HepG2 (cell line): ENCODE data around the gene RBCK1. TPM values are rescaled to one million over a fixed set of nuclear protein-coding genes. Genes with fewer than 3 reads are reported as not detected.
A peak's percentile ranks its signal among the peaks of the same experiment; 100 is the strongest.

Source experiments
- DR1 ChIP-seq: sonication (generic); formaldehyde crosslinking; IDR thresholded peaks from 2 replicates; pipeline ENCODE4 v1.8.0; 2021; ENCODE audit warnings: mild to moderate bottlenecking, missing genetic modification reagents, inconsistent platforms
- EZH2 ChIP-seq: conservative IDR thresholded peaks from 2 replicates; pipeline ENCODE4 v1.6.1; 2012; ENCODE audit warnings: mild to moderate bottlenecking, low read depth, low read length, moderate library complexity
- JUNB ChIP-seq: sonication (generic); formaldehyde crosslinking; IDR thresholded peaks from 2 replicates; pipeline ENCODE4 v1.8.0; 2022; ENCODE audit warnings: missing genetic modification reagents, mild to moderate bottlenecking, borderline replicate concordance
- KMT2B ChIP-seq: IDR thresholded peaks from 2 replicates; pipeline ENCODE4 v1.6.1; 2016; ENCODE audit warnings: missing genetic modification reagents, missing compliant biosample characterization
- MIER3 ChIP-seq: IDR thresholded peaks from 2 replicates; pipeline ENCODE4 v1.6.1; 2016; ENCODE audit warnings: missing compliant biosample characterization, borderline replicate concordance
- MLLT10 ChIP-seq: sonication (generic); formaldehyde crosslinking; IDR thresholded peaks from 2 replicates; pipeline ENCODE4 v1.4.0; 2020; ENCODE audit warnings: missing genetic modification reagents
- MTA1 ChIP-seq: sonication (generic); formaldehyde crosslinking; IDR thresholded peaks from 2 replicates; pipeline ENCODE4 v1.4.0; 2020; ENCODE audit warnings: missing genetic modification reagents, mild to moderate bottlenecking, borderline replicate concordance
- RORA ChIP-seq: sonication (generic); formaldehyde crosslinking; IDR thresholded peaks from 2 replicates; pipeline ENCODE4 v1.5.0; 2020; ENCODE audit warnings: mild to moderate bottlenecking, missing genetic modification reagents, moderate library complexity
- SNAPC2 ChIP-seq: sonication (generic); formaldehyde crosslinking; IDR thresholded peaks from 2 replicates; pipeline ENCODE4 v1.8.1; 2022; ENCODE audit warnings: mild to moderate bottlenecking, missing genetic modification reagents
- SNRNP70 ChIP-seq: fragments of 200-400 bp; formaldehyde crosslinking; IDR thresholded peaks from 2 replicates; pipeline ENCODE4 v1.6.1; 2017; ENCODE audit warnings: mild to moderate bottlenecking, low read depth, low read length, moderate library complexity
- SP5 ChIP-seq: IDR thresholded peaks from 2 replicates; pipeline ENCODE4 v1.6.1; 2016; ENCODE audit warnings: low read depth, borderline replicate concordance
- YEATS2 ChIP-seq: sonication (generic); formaldehyde crosslinking; IDR thresholded peaks from 2 replicates; pipeline ENCODE4 v1.4.0; 2020; ENCODE audit warnings: missing genetic modification reagents, borderline replicate concordance
- ZNF354B ChIP-seq: sonication (generic); formaldehyde crosslinking; IDR thresholded peaks from 2 replicates; pipeline ENCODE4 v1.8.0; 2022; ENCODE audit warnings: mild to moderate bottlenecking, missing genetic modification reagents
- ZNF547 ChIP-seq: sonication (generic); formaldehyde crosslinking; IDR thresholded peaks from 2 replicates; pipeline ENCODE4 v1.5.1; 2020; ENCODE audit warnings: mild to moderate bottlenecking, missing genetic modification reagents
- ZNF780A ChIP-seq: sonication (generic); formaldehyde crosslinking; IDR thresholded peaks from 2 replicates; pipeline ENCODE4 v1.8.0; 2022; ENCODE audit warnings: mild to moderate bottlenecking, missing genetic modification reagents, moderate library complexity
- ZNF788 ChIP-seq: sonication (generic); formaldehyde crosslinking; IDR thresholded peaks from 2 replicates; pipeline ENCODE4 v1.5.0; 2020; ENCODE audit warnings: mild to moderate bottlenecking, missing genetic modification reagents, borderline replicate concordance
- ZNF83 ChIP-seq: sonication (generic); formaldehyde crosslinking; IDR thresholded peaks from 2 replicates; pipeline ENCODE4 v1.4.0; 2020; ENCODE audit warnings: missing genetic modification reagents, mild to moderate bottlenecking, borderline replicate concordance
- ZNF879 ChIP-seq: sonication (generic); formaldehyde crosslinking; IDR thresholded peaks from 2 replicates; pipeline ENCODE4 v1.8.1; 2023; ENCODE audit warnings: missing genetic modification reagents
- polyA plus RNA-seq, 8 experiments: library from polyadenylated mRNA; depleted of rRNA in 3 of 8; stranded (reverse) in 7 of 8; unstranded in 1 of 8; fragments of >200 nt; fragmentation: Illumina TruSeq in 4 of 8; extraction: Trizol in 4 of 8; gene quantifications; 2 replicates each; pipeline versions ENCODE4 v1.2.1 to v1.2.3, GENCODE V29; 2011 to 2016; ENCODE audit warnings: low read depth in 4 of 8, missing spikeins in 1 of 8, mixed read lengths in 1 of 8; ENCODE audit not compliant: insufficient read depth in 1 of 8
- total RNA-seq, 5 experiments: library from RNA; depleted of rRNA; stranded (reverse); fragments of >200 nt; fragmentation: Illumina TruSeq; extraction: Trizol; gene quantifications; 2 replicates each; pipeline ENCODE4 v1.2.3, GENCODE V29; 2016; ENCODE audit warnings: low read depth in 1 of 5
- TF ChIP-seq, protein P1 (sequence below): sonication (generic); formaldehyde crosslinking; IDR thresholded peaks from 2 replicates; pipeline ENCODE4 v1.8.0; 2022; ENCODE audit warnings: low read depth, missing genetic modification reagents
- TF ChIP-seq, protein P2 (sequence below): sonication (generic); formaldehyde crosslinking; IDR thresholded peaks from 2 replicates; pipeline ENCODE4 v1.5.1; 2020; ENCODE audit warnings: missing genetic modification reagents, mild to moderate bottlenecking, borderline replicate concordance
- TF ChIP-seq, protein P3 (sequence below): sonication (generic); formaldehyde crosslinking; IDR thresholded peaks from 2 replicates; pipeline ENCODE4 v1.4.0; 2020; ENCODE audit warnings: mild to moderate bottlenecking, missing genetic modification reagents
- TF ChIP-seq, protein P4 (sequence below): fragments of 450-650 bp; IDR thresholded peaks from 2 replicates; pipeline ENCODE4 v1.6.1; 2017
- TF ChIP-seq, protein P5 (sequence below): sonication (generic); formaldehyde crosslinking; conservative IDR thresholded peaks from 2 replicates; pipeline ENCODE4 v1.4.0; 2020; ENCODE audit warnings: missing genetic modification reagents

The RBCK1 gene
- total and polyA plus RNA-seq, 2 of the 13 experiments (the other 11 are each of a cell fraction or from before 2014, with no cell fraction given), result 149 to 215 TPM

DNA sequence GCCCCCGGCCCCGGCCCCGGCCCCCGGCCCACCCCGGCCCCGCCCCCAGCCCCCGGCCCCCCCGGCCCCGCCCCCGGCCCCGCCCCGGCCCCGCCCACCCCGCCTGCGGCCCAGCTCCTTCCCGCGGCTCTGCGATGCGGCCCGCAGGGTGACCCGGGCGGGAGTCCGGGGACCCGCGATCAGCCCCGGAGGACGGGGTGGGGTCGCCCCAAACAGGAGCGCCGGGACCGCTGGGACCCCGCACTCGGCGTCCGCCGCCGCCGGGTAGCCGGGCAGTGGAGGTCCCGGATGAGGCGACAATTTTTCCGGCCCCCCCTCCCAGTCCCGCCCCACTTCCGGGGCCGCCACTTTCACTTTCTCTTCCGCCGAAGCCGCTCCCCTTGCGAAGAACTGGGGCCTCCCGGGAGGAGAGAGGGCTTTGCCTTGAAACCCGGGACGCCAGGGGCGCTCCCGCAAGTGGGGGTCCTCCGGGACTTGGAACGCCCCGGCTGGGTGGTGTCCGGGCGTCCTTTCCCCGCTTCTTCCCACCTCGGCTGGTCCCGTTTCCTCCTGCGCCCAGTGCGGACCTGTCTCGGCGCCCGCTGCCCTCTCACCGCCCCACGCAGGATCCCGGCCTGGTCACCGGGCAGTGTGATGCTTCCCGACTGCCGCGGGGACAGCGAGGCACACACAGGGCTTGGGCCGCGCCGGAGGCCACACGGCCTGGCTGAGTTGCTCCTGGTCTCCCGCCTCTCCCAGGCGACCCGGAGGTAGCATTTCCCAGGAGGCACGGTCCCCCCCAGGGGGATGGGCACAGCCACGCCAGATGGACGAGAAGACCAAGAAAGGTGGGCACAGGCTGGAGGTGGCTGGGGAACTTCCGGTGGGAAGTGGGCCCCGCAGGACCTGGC, at the start of gene RBCK1 (continued):
- TF ChIP-seq, protein P1, sequence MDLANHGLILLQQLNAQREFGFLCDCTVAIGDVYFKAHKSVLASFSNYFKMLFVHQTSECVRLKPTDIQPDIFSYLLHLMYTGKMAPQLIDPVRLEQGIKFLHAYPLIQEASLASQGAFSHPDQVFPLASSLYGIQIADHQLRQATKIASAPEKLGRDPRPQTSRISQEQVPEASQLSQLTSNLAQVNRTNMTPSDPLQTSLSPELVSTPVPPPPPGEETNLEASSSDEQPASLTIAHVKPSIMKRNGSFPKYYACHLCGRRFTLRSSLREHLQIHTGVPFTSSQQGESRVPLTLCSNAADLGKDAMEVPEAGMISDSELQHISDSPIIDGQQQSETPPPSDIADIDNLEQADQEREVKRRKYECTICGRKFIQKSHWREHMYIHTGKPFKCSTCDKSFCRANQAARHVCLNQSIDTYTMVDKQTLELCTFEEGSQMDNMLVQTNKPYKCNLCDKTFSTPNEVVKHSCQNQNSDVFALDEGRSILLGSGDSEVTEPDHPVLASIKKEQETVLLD, result no peak
- TF ChIP-seq SNRNP70, result no peak
- TF ChIP-seq SNAPC2 (CRISPR knock-in tag), result 0 out of 2 replicates have a peak, but pooled peaks have one; percentile 21
- TF ChIP-seq ZNF354B, result no peak
- TF ChIP-seq MIER3 (CRISPR knock-in tag), result no peak
- TF ChIP-seq MLLT10 (CRISPR knock-in tag), result peak; percentile 69; the same call in 1 of the 2 replicates
- 0 out of 2 replicates have a peak, but pooled peaks have one; percentile 20 for TF ChIP-seq YEATS2
- no peak for TF ChIP-seq EZH2
- peak; percentile 95 for TF ChIP-seq KMT2B (CRISPR knock-in tag)
- TF ChIP-seq, protein P2, sequence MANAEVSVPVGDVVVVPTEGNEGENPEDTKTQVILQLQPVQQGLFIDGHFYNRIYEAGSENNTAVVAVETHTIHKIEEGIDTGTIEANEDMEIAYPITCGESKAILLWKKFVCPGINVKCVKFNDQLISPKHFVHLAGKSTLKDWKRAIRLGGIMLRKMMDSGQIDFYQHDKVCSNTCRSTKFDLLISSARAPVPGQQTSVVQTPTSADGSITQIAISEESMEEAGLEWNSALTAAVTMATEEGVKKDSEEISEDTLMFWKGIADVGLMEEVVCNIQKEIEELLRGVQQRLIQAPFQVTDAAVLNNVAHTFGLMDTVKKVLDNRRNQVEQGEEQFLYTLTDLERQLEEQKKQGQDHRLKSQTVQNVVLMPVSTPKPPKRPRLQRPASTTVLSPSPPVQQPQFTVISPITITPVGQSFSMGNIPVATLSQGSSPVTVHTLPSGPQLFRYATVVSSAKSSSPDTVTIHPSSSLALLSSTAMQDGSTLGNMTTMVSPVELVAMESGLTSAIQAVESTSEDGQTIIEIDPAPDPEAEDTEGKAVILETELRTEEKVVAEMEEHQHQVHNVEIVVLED, result peak; percentile 59; the same call in 1 of the 2 replicates
- peak; percentile 74 for TF ChIP-seq JUNB
- TF ChIP-seq, protein P3, sequence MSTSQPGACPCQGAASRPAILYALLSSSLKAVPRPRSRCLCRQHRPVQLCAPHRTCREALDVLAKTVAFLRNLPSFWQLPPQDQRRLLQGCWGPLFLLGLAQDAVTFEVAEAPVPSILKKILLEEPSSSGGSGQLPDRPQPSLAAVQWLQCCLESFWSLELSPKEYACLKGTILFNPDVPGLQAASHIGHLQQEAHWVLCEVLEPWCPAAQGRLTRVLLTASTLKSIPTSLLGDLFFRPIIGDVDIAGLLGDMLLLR (CRISPR knock-in tag), result peak; percentile 83
- TF ChIP-seq SP5, result peak; percentile 70
- peak; percentile 78; the same call in 1 of the 2 replicates for TF ChIP-seq MTA1 (CRISPR knock-in tag)
- peak; percentile 81; the same call in 1 of the 2 replicates for TF ChIP-seq DR1 (CRISPR knock-in tag)
- peak; percentile 93 for TF ChIP-seq ZNF879 (CRISPR knock-in tag)
- TF ChIP-seq, protein P4, sequence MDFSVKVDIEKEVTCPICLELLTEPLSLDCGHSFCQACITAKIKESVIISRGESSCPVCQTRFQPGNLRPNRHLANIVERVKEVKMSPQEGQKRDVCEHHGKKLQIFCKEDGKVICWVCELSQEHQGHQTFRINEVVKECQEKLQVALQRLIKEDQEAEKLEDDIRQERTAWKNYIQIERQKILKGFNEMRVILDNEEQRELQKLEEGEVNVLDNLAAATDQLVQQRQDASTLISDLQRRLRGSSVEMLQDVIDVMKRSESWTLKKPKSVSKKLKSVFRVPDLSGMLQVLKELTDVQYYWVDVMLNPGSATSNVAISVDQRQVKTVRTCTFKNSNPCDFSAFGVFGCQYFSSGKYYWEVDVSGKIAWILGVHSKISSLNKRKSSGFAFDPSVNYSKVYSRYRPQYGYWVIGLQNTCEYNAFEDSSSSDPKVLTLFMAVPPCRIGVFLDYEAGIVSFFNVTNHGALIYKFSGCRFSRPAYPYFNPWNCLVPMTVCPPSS, result no peak
- peak; percentile 96 for TF ChIP-seq ZNF547 (CRISPR knock-in tag)
- peak; percentile 86 for TF ChIP-seq ZNF788 (CRISPR knock-in tag)
- no peak for TF ChIP-seq RORA (CRISPR knock-in tag)
- TF ChIP-seq, protein P5, sequence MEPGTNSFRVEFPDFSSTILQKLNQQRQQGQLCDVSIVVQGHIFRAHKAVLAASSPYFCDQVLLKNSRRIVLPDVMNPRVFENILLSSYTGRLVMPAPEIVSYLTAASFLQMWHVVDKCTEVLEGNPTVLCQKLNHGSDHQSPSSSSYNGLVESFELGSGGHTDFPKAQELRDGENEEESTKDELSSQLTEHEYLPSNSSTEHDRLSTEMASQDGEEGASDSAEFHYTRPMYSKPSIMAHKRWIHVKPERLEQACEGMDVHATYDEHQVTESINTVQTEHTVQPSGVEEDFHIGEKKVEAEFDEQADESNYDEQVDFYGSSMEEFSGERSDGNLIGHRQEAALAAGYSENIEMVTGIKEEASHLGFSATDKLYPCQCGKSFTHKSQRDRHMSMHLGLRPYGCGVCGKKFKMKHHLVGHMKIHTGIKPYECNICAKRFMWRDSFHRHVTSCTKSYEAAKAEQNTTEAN (CRISPR knock-in tag), result 0 out of 2 replicates have a peak, but pooled peaks have one; percentile 72
- 0 out of 2 replicates have a peak, but pooled peaks have one; percentile 60 for TF ChIP-seq ZNF83 (CRISPR knock-in tag)
- TF ChIP-seq ZNF780A, result peak; percentile 90
